ENCODE data around the gene MRPS31.

The MRPS31 gene

GRCh38 chr13:40679480-40679985, 91.5 kb downstream of the MRPS31 start:
- H3K36me3 ChIP-seq (ENCODE audit: control insufficient read depth, insufficient read depth, low read length), result no peaks in the 10 kb centered on the region
- DNase-seq, result no peak
- H3K27me3 ChIP-seq (replicated peaks; ENCODE audit: control insufficient read depth, insufficient read depth, low read length, poor library complexity, severe bottlenecking), result no peaks in the 10 kb centered on the region

More at GRCh38 chr13:40679480-40679985, 91.5 kb downstream of the MRPS31 start:
- Histone ChIP-seq H3K4me3 (ENCODE audit: insufficient read depth, low read depth, low read length, poor library complexity, severe bottlenecking) (no peak overlapping the region), H3K4me1 (ENCODE audit: control insufficient read depth, insufficient read depth, low read length, poor library complexity, severe bottlenecking) (no peaks in the 10 kb centered on the region), H3K9me3 (ENCODE audit: control insufficient read depth, low read length) (no peaks in the 10 kb centered on the region), H3K27ac (ENCODE audit: insufficient read depth, low read length, poor library complexity, severe bottlenecking) (no peak overlapping the region)

Measured in effector memory CD4-positive, alpha-beta T cell (primary cell).